ENCODE data around the gene STEEP1.
A peak's percentile ranks its signal among the peaks of the same experiment; 100 is the strongest.
"Not testable (repeated sequence)": the region's sequence is repeated elsewhere in the genome, so short reads cannot be mapped to it uniquely, and the experiment has no call there.

STEEP1 gene

GRCh38 chrX:119529345-119530276 is 35.6 kb downstream of the STEEP1 start:
- DNase-seq (ENCODE audit: low read depth, low spot score): no peak

- no peak for DNase-seq (ENCODE audit: low read depth, low spot score)
Measured at GRCh38 chrX:119523664-119524184, 41.5 kb downstream of the STEEP1 start.

DNA sequence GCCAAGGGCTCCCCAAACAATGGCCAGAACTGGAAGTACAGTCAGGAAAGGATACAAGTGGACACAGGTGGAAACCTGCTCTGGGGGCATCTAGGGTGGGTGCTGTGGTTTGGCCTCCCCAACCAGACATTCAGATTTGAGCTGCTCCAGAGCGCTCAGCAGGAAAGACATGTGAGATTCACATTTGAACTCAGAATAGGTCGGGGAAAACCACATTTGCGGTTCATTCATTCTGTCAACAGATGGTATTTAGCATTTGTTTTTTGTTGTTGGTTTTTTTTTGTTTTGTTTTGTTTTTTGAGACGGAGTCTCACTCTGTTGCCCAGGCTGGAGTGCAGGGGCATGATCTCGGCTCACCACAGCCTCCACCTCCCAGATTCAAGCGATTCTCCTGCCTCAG is 44.0 kb downstream of the STEEP1 start:
- no peak for DNase-seq (ENCODE audit: low read depth, low spot score)

DNA sequence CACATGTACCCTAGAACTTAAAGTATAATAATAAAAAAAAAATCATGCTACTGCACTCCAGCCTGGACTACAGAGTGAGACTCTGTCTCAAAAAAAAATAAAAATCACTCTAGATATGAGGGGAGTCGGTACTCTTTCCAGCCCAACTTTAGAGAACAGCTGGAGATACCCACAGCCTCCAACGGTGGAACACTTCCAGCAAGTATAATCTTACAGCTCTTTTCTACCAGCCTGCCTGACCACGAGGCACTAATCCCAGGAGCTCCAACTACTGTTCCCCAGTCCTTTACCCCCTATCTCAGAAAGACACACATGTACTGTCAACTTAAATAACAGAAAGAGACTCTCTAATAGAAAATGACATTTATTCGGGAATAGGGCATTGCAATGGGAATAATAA is 46.8 kb downstream of the STEEP1 start:
- no peak for DNase-seq (ENCODE audit: low read depth, low spot score)

GRCh38 chrX:119516157-119516702 is 49.0 kb downstream of the STEEP1 start:
- peak; percentile 85 for DNase-seq (ENCODE audit: low read depth, low spot score)

- peak; percentile 89 for DNase-seq (ENCODE audit: low read depth, low spot score)
Measured at GRCh38 chrX:119512146-119512800, 52.9 kb downstream of the STEEP1 start.

GRCh38 chrX:119507206-119507605 is 58.0 kb downstream of the STEEP1 start:
- no peak for DNase-seq (ENCODE audit: low read depth, low spot score)

GRCh38 chrX:119505945-119506344 is 59.3 kb downstream of the STEEP1 start:
- no peak for DNase-seq (ENCODE audit: low read depth, low spot score)

DNA sequence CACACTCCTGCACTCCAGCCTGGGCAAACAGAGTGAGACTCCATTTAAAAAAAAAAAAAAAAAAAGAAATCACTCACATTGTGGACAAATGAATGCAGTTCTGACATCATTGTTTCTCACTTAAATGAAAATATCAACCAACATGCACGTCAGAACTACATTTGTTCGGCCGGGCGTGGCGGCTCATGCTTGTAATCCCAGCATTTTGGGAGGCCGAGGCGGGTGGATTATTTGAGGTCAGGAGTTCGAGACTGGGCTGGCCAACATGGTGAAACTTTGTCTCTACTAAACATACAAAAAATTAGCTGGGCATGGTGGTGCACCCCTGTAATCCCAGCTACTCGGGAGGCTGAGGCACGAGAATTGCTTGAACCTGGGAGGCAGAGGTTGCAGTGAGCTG is 60.1 kb downstream of the STEEP1 start:
- not testable (repeated sequence) for DNase-seq (ENCODE audit: low read depth, low spot score)

- peak; percentile 34 for DNase-seq (ENCODE audit: low read depth, low spot score)
Measured at GRCh38 chrX:119503484-119503861, 61.7 kb downstream of the STEEP1 start.

- no peak for DNase-seq (ENCODE audit: low read depth, low spot score)
Measured at GRCh38 chrX:119502727-119503483, 62.3 kb downstream of the STEEP1 start.

DNA sequence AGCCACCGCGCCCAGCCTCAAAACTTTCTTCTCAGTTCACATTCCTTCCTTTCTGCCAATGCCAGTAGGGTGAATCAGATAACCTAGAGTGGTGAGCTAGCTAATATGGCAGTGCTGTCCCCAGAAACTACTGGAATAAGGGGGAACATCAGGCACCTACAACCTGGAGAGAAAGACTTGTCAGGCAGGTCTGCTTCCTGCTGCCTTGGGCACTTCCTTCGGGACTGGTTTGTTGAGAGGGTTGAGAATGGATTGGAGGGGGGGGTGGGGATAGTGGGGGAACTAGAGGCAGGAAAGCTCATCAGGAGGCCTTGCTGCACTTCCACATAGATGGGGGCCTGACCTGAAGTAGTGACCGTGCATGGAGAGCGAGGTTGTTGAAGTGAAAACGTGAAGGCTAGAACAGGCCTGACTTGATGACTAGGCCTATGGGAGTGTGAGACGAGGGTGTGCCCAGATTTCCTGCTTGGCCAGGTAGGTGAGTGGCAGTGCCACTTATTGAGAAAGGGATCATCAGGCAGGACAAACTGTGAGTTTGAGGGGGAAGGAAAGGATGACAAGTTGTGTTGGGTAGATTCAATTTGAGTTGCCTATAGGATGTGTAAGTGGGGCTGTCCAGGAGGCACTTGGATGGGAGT is 63.6 kb downstream of the STEEP1 start:
- peak; percentile 18 for DNase-seq (ENCODE audit: low read depth, low spot score)

DNA sequence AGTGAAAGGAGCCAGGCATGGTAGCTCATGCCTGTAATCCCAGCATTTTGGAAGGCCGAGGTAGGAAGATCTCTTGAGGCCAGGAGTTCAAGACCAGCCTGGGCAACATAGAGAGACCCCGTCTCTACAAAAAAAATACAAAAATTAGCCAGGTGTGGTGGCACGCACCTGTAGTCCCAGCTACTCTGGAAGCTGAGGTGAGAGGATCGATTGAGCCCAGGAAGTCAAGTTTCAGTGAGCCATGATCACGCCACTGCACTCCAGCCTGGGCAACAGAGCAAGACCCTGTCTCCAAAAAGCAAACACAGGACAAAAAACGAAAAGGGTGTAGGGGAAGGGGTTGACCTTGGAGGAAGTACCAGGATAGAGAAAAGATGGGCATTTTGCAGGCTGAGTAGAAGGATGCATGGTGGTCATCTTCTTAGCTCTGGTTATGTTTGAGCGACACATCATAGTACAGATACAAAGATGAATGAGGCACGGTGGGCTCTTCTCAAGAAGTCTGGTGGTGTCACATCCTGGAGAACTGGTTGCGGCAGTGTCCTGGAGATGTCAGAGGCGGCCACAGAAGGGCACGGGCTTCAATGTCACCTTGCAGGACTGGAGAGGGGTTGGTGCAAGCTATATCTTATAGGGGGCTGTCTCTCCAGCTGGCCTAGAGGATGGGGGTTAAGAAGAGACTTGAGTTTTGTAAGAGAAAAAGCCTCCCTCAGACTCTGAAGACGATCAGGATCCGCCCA is 65.0 kb downstream of the STEEP1 start:
- DNase-seq (ENCODE audit: low read depth, low spot score): no peak

GRCh38 chrX:119497185-119497584 is 68.0 kb downstream of the STEEP1 start:
- no peak for DNase-seq (ENCODE audit: low read depth, low spot score)

GRCh38 chrX:119495734-119496726 is 69.2 kb downstream of the STEEP1 start:
- peak; percentile 81 for DNase-seq (ENCODE audit: low read depth, low spot score)

GRCh38 chrX:119493851-119494495 is 71.2 kb downstream of the STEEP1 start:
- peak; percentile 60 for DNase-seq (ENCODE audit: low read depth, low spot score)

DNA sequence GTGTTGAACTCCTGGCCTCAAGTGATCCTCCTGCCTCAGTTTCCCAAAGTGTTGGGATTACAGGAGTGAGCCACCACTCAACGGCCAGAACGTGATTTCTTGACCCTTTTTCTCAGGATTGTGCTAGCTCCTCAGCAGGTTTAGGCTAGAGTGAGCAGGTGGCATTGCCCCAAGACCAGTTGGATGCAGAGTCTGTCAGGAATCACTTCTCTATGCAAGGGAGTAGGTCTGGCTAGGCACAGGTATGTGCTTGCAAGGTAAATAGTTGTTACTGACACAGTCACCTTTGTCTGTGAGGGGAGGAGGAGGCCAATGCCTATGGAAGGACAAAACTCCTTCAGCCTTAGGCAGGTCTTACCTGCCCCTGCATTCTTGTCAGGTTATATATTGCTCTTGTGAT is 72.7 kb downstream of the STEEP1 start:
- peak; percentile 43 for DNase-seq (ENCODE audit: low read depth, low spot score)

DNA sequence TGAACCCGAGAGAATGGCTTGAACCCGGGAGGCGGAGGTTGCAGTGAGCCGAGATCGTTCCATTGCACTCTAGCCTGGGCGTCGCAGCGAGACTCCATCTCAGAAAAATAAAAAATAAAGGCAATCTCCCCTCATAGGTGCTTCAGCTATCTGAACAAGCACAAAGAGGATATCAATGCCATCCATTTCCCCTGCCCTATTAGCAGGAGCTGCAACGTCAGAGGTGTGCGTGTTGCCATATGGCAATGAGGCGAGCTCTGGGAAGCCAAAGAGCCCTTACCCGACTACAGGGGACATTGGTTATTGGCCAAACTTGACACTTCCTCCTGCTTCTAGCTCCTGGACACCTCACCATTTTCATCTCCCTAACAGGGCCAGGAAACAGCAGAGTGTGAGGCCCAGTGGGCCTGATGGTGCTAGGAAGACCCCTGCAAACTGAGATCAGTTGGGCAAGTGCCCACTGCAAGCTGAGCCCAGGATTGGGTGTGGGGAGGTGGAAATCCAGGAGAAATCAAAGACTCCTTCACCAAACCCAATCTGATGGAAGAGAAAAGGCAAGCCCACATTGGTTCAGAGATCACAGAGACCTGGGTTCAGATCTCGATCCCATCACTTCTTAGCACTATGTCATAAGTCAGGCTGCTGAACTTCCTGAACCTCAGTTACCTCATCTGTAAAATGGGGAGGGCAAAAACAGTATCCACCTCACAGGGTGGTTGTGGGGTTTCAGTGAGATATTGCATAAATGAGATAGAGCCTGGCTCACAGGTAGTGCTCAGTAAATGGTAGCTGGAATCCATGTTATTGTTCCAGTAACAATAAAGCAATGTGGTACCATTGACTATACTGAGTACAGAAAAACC is 75.8 kb downstream of the STEEP1 start:
- no peak for DNase-seq (ENCODE audit: low read depth, low spot score)

Data from ELF-1 (cell line).